B cell (primary cell): ENCODE data around the gene ZNF835. TPM values are rescaled to one million over a fixed set of nuclear protein-coding genes. Genes with fewer than 3 reads are reported as not detected.

Experiments
- ATAC-seq: fragments of 200-7000 bp; cut with Tn5 transposase; one replicate; pipeline ENCODE4 v1.10.0; 2021; ENCODE audit warnings: low read depth, mild to moderate bottlenecking, moderate number of reproducible peaks, moderate library complexity
- CTCF ChIA-PET: fragments of 350-600 bp; sonication (Branson Sonifier 250); formaldehyde crosslinking; loops from one replicate; lab custom pipeline; 2021; ENCODE audit warnings: antibody characterized with exemption, inconsistent platforms; lab: Charles Lee
- POLR2A ChIA-PET: fragments of 350-600 bp; sonication (Branson Sonifier 250); formaldehyde crosslinking; loops from one replicate; lab custom pipeline; 2021; ENCODE audit warnings: antibody characterized with exemption; lab: Charles Lee
- DNase-seq: peaks from one replicate; pipeline ENCODE4 v3.0.0; 2013
- H2AFZ ChIP-seq: 2 replicates; pipeline ENCODE4 v1.6.1; 2012; ENCODE audit warnings: mild to moderate bottlenecking, low read depth, low read length; ENCODE audit not compliant: insufficient read depth, poor library complexity, severe bottlenecking
- H3K27ac ChIP-seq, 2 donors: 1 replicate in 1 of 2; 2 replicates in 1 of 2; pipeline ENCODE4 v1.5.1; 2012 to 2013; ENCODE audit warnings: low read length in 2 of 2, mild to moderate bottlenecking in 2 of 2, moderate library complexity in 1 of 2
- H3K27me3 ChIP-seq, 4 experiments: fragments of 200-600 bp in 1 of 4; sonication (generic) in 1 of 4; replicated peaks in 1 of 4; 1 replicate in 2 of 4; 2 replicates in 2 of 4; pipeline versions ENCODE4 v1.6.1 to v1.7.0; 2013 to 2016; ENCODE audit warnings: low read length in 3 of 4, mild to moderate bottlenecking in 2 of 4, mixed read lengths in 1 of 4, moderate library complexity in 1 of 4; ENCODE audit not compliant: insufficient read depth in 4 of 4, control insufficient read depth in 3 of 4; ENCODE audit errors: control extremely low read depth in 1 of 4
- H3K36me3 ChIP-seq, 2 experiments: replicated peaks in 1 of 2; 1 replicate in 1 of 2; 2 replicates in 1 of 2; pipeline versions ENCODE4 v1.6.1 to v1.7.1; 2013; ENCODE audit warnings: low read length in 1 of 2; ENCODE audit not compliant: insufficient read depth in 2 of 2, control insufficient read depth in 1 of 2; ENCODE audit errors: control extremely low read depth in 1 of 2, extremely low read depth in 1 of 2
- H3K4me1 ChIP-seq, 2 donors: fragments of 200-600 bp in 1 of 2; sonication (generic) in 1 of 2; 1 replicate in 1 of 2; 2 replicates in 1 of 2; pipeline versions ENCODE4 v1.5.1 to v1.6.1; 2013 to 2017; ENCODE audit warnings: low read length in 2 of 2; ENCODE audit not compliant: control insufficient read depth in 2 of 2, insufficient read depth in 2 of 2
- H3K4me2 ChIP-seq: replicated peaks from 2 replicates; pipeline ENCODE3; 2012; ENCODE audit warnings: mild to moderate bottlenecking, low read depth, low read length; ENCODE audit not compliant: poor library complexity, severe bottlenecking
- H3K4me3 ChIP-seq, 5 experiments: fragments of 200-600 bp in 1 of 5; sonication (generic) in 1 of 5; 1 replicate in 3 of 5; 2 replicates in 2 of 5; pipeline versions ENCODE4 v1.5.1 to v1.7.0; 2011 to 2016; ENCODE audit warnings: low read length in 4 of 5, mild to moderate bottlenecking in 4 of 5, low read depth in 2 of 5, control low read depth in 1 of 5, moderate library complexity in 1 of 5; ENCODE audit not compliant: insufficient read depth in 1 of 5; ENCODE audit errors: control extremely low read depth in 1 of 5, extremely low read depth in 1 of 5
- H3K79me2 ChIP-seq: fragments of 200-600 bp; sonication (generic); one replicate; pipeline ENCODE4 v1.6.0; 2016; ENCODE audit warnings: low read length; ENCODE audit not compliant: control insufficient read depth, insufficient read depth
- H3K9ac ChIP-seq: fragments of 200-600 bp; sonication (generic); 2 replicates; pipeline ENCODE4 v1.6.1; 2017; ENCODE audit warnings: mild to moderate bottlenecking, low read length, moderate library complexity
- H3K9me3 ChIP-seq, 3 donors: one replicate each; pipeline versions ENCODE4 v1.6.1 to v1.7.1; 2013; ENCODE audit warnings: low read length in 2 of 3; ENCODE audit not compliant: control insufficient read depth in 2 of 3, insufficient read depth in 1 of 3; ENCODE audit errors: control extremely low read depth in 1 of 3
- H4K20me1 ChIP-seq: 2 replicates; pipeline ENCODE4 v1.6.0; 2012; ENCODE audit warnings: mild to moderate bottlenecking, low read length; ENCODE audit not compliant: insufficient read depth, control insufficient read depth, poor library complexity, severe bottlenecking
- H3K27ac Mint-ChIP-seq: one replicate; pipeline ENCODE4 v1.8.0; 2021; ENCODE audit warnings: mixed read lengths
- H3K27me3 Mint-ChIP-seq: one replicate; pipeline ENCODE4 v1.8.0; 2021; ENCODE audit warnings: mixed read lengths
- H3K4me1 Mint-ChIP-seq: one replicate; pipeline ENCODE4 v1.8.0; 2021; ENCODE audit warnings: mixed read lengths
- H3K4me3 Mint-ChIP-seq: one replicate; pipeline ENCODE4 v1.8.0; 2021; ENCODE audit warnings: mixed read lengths
- H3K9me3 Mint-ChIP-seq: one replicate; pipeline ENCODE4 v1.8.0; 2022; ENCODE audit warnings: mixed read lengths; ENCODE audit not compliant: insufficient read depth
- EZH2 ChIP-seq: IDR thresholded peaks from 2 replicates; pipeline ENCODE4 v1.6.1; 2012; ENCODE audit warnings: borderline replicate concordance, low read depth, mild to moderate bottlenecking, moderate library complexity, low read length; ENCODE audit not compliant: insufficient read depth, poor library complexity, severe bottlenecking
- WGBS: methylation state at CpG from one replicate; pipeline ENCODE4 v1.1.5; 2013; ENCODE audit warnings: missing lambda C conversion rate; ENCODE audit not compliant: insufficient coverage; 5-methylcytosine and 5-hydroxymethylcytosine counted together
- intact Hi-C: fragments of 100-400 bp; cut with micrococcal nuclease; formaldehyde crosslinking; loops from one replicate; pipeline ENCODE4 v1.10.0; 2022
- polyA plus RNA-seq: library from polyadenylated mRNA; depleted of rRNA; stranded (reverse); fragments of >200 nt; gene quantifications from 2 replicates; pipeline ENCODE4 v1.2.3, GENCODE V29; 2012
- total RNA-seq, 2 donors: library from RNA; stranded (reverse); fragments of 120-200 nt in 1 of 2; gene quantifications; 1 replicate in 1 of 2; 2 replicates in 1 of 2; pipeline versions ENCODE4 v1.2.3 to v1.2.4, GENCODE V29; 2013 to 2022
- TF ChIP-seq, protein P1 (sequence below): fragments of 200-600 bp; IDR thresholded peaks from one replicate; pipeline ENCODE4 v1.8.0; 2022; ENCODE audit warnings: antibody characterized with exemption, mild to moderate bottlenecking

Gene ZNF835
- total and polyA plus RNA-seq, 2 donors (not counting 1 experiment from before 2014, with no cell fraction given), result 4.3 to 7.0 TPM

- Histone ChIP-seq H2AFZ (no peak overlapping the region), H3K79me2 (no peaks in the 10 kb centered on the region), H3K27me3 (no peaks in the 10 kb centered on the region), H3K36me3 (no peaks in the 10 kb centered on the region), H3K27ac (no peak overlapping the region), H3K9me3 (peaks cover 0 to 32% (median 0%) of the 10 kb centered on the region in 3 donors), H3K4me3 (no peak overlapping the region), H3K4me1 (no peaks in the 10 kb centered on the region), H4K20me1 (no peaks in the 10 kb centered on the region), H3K9ac (no peak overlapping the region), H3K4me2 (no peak overlapping the region)
- ChIA-PET CTCF (no interaction called here), POLR2A (no interaction called here)
- 58% methylated on average over 6 of the region's 6 CpGs for WGBS
- peaks cover 9% of the 10 kb centered on the region for H3K9me3 Mint-ChIP-seq
- H3K4me1 Mint-ChIP-seq, result no peaks in the 10 kb centered on the region
- no peak for DNase-seq
- no peak overlapping the region for H3K27ac Mint-ChIP-seq
- no peak for TF ChIP-seq EZH2
- TF ChIP-seq, protein P1, sequence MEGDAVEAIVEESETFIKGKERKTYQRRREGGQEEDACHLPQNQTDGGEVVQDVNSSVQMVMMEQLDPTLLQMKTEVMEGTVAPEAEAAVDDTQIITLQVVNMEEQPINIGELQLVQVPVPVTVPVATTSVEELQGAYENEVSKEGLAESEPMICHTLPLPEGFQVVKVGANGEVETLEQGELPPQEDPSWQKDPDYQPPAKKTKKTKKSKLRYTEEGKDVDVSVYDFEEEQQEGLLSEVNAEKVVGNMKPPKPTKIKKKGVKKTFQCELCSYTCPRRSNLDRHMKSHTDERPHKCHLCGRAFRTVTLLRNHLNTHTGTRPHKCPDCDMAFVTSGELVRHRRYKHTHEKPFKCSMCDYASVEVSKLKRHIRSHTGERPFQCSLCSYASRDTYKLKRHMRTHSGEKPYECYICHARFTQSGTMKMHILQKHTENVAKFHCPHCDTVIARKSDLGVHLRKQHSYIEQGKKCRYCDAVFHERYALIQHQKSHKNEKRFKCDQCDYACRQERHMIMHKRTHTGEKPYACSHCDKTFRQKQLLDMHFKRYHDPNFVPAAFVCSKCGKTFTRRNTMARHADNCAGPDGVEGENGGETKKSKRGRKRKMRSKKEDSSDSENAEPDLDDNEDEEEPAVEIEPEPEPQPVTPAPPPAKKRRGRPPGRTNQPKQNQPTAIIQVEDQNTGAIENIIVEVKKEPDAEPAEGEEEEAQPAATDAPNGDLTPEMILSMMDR, result no peak
- no peak for ATAC-seq
- intact Hi-C loops, result no loop called here
- H3K4me3 Mint-ChIP-seq, result no peak overlapping the region
- H3K27me3 Mint-ChIP-seq, result no peaks in the 10 kb centered on the region
These were observed 46.7 kb upstream of the ZNF835 start for GRCh38 chr19:56718231-56718630.

DNA sequence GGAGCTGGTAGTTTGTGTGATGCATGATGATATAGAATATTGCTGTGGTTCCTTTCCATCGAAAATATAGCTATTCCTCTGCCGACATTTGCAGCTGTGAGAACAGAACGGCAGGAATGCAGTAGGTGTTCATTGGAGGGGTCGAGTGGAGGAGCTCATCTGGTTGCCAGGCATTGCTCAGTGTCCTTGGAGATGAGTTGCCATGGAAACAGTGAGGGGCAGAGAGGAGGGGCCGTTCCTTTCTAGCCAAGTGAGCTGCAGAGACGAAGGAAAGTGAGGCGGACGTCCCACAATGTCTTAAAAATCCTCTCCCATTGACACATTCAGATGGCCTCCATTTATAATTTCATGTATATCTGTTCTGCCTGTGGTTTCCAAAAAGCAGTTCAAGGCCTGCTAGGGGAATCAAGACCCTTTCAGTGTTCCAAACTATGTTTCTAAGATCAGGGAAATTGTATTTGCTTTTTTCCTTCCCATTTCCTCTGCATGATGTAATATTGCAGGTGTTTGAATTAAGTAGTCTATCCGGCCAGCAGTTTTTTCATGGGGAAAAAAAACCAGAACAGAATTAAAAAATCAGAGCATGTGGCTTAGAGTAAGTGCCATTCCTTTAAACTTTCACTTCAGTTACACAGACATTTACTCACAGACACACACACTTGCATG is 41.2 kb upstream of the ZNF835 start:
- 42% methylated on average over 4 of the region's 9 CpGs for WGBS
- H3K27ac Mint-ChIP-seq, result no peak overlapping the region
- H3K4me1 Mint-ChIP-seq, result no peaks in the 10 kb centered on the region
- peaks cover under 1% of the 10 kb centered on the region for H3K9me3 Mint-ChIP-seq
- no peak overlapping the region for H3K4me3 Mint-ChIP-seq
- Histone ChIP-seq H3K4me2 (no peak overlapping the region), H3K4me3 (no peak overlapping the region), H3K9me3 (peaks cover 0 to 23% (median 0%) of the 10 kb centered on the region in 3 donors), H3K27me3 (no peaks in the 10 kb centered on the region), H2AFZ (no peak overlapping the region), H3K36me3 (no peaks in the 10 kb centered on the region), H4K20me1 (no peaks in the 10 kb centered on the region), H3K9ac (no peak overlapping the region), H3K27ac (no peak overlapping the region), H3K4me1 (no peaks in the 10 kb centered on the region), H3K79me2 (no peaks in the 10 kb centered on the region)
- TF ChIP-seq, protein P1, result no peak
- CTCF ChIA-PET, result no interaction called here
- ATAC-seq (no peak), DNase-seq (no peak)
- H3K27me3 Mint-ChIP-seq, result no peaks in the 10 kb centered on the region
- intact Hi-C loops, result no loop called here
- POLR2A ChIA-PET, result no interaction called here
